ENCODE measurements around the gene GNB1. TPM values are rescaled to one million over a fixed set of nuclear protein-coding genes. Genes with fewer than 3 reads are reported as not detected.
A peak's percentile ranks its signal among the peaks of the same experiment; 100 is the strongest.

Gene GNB1
- total RNA-seq, 1 donor from 2014 or later, result 61.6 TPM

- H3K27ac ChIP-seq (ENCODE audit: low read depth, low read length), result no peak overlapping the region
Observed at GRCh38 chr1:1847890-1848289, 43.0 kb downstream of the GNB1 start.

DNA sequence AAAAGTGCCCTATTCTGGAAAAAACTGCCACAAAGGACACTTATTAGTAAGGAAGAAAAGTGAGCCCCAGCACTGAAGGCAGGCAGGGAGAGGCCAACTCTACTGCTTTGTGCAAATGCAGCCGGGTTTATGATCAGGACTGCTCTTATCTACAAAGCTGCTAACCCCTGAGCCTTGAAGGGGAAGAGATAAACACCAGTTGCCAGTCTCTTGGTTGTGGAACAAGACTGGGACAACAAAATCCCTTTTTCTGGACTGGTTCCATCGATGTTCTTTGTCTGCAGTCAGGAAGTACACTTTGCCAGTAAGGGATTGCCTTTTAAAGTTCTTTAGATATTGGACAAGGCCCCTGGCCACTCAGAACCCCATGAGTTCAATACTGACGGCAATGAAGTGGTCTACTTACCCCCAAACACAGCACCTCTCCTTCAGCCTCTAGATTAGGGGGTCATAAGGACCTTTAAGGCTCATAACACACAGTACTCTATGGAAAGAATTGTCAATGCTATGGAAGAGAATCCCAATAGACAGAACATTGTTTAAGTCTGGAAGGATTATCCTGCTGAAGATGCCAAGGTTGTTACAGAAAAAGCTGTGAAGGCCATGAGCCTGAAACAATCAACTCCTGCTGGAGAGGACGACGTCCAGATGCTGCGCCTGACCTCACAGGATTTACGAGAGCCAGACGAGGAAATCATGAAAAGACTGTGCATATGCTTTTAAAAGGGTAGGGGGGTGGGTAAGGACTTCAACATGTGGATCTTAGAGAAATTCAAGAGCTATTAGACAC lies 43.6 kb downstream of the GNB1 start:
- H3K27ac ChIP-seq (ENCODE audit: low read depth, low read length), result no peak overlapping the region
- no peaks in the 10 kb centered on the region for H3K27me3 ChIP-seq (ENCODE audit: control insufficient read depth in 3 of 3, insufficient read depth in 3 of 3, low read length in 3 of 3)
- peak overlapping the region in 1 of 3 donors; percentile 22 for H3K4me3 ChIP-seq (ENCODE audit: low read length in 3 of 3)
- H3K9ac ChIP-seq (ENCODE audit: low read depth in 1 of 3, low read length in 3 of 3), result peak overlapping the region in 2 of 3 donors; percentile 9 to 33
- no peaks in the 10 kb centered on the region for H3K36me3 ChIP-seq (ENCODE audit: control insufficient read depth in 3 of 3, insufficient read depth in 3 of 3, low read length in 3 of 3)
- H3K4me1 ChIP-seq (ENCODE audit: control insufficient read depth in 3 of 3, insufficient read depth in 3 of 3, low read length in 3 of 3), result peaks cover 21 to 28% (median 26%) of the 10 kb centered on the region in 3 donors
- H3K9me3 ChIP-seq (ENCODE audit: control insufficient read depth in 3 of 3, low read length in 3 of 3), result no peaks in the 10 kb centered on the region

More at GRCh38 chr1:1847890-1848289, 43.0 kb downstream of the GNB1 start:
- Histone ChIP-seq H3K27me3 (ENCODE audit: control insufficient read depth in 3 of 3, insufficient read depth in 3 of 3, low read length in 3 of 3) (no peaks in the 10 kb centered on the region), H3K9me3 (ENCODE audit: control insufficient read depth in 3 of 3, low read length in 3 of 3) (no peaks in the 10 kb centered on the region), H3K36me3 (ENCODE audit: control insufficient read depth in 3 of 3, insufficient read depth in 3 of 3, low read length in 3 of 3) (no peaks in the 10 kb centered on the region), H3K4me1 (ENCODE audit: control insufficient read depth in 3 of 3, insufficient read depth in 3 of 3, low read length in 3 of 3) (peaks cover 14 to 24% (median 20%) of the 10 kb centered on the region in 3 donors), H3K9ac (ENCODE audit: low read depth in 1 of 3, low read length in 3 of 3) (peak overlapping the region in 1 of 3 donors; percentile 33), H3K4me3 (ENCODE audit: low read length in 3 of 3) (peak overlapping the region in 1 of 3 donors; percentile 22)

DNA sequence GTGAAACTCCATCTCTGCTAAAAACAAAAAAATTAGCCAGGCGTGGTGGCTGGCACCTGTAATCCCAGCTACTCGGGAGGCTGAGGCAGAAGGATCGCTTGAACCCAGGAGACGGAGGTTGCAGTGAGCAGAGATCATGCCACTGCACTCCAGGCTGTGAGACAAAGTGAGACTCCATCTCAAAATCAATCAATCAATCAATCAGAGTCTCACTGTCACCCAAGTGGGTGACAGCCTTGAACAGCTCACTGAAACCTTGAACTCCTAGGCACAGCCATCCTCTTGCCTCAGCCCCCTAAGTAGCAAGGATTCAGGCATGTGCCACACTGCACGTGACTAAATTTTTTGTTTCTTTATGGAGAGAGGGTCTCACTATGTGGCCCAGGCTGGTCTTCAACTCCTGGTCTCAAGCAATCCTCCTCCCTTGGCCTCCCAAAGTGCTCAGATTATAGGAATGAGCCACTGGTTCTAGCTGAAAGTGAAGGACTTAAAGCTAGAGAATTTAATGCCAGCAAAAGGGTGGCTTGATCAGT lies 44.4 kb downstream of the GNB1 start:
- Histone ChIP-seq H3K9ac (ENCODE audit: low read depth in 1 of 3, low read length in 3 of 3) (no peak overlapping the region), H3K36me3 (ENCODE audit: control insufficient read depth in 3 of 3, insufficient read depth in 3 of 3, low read length in 3 of 3) (no peaks in the 10 kb centered on the region), H3K9me3 (ENCODE audit: control insufficient read depth in 3 of 3, low read length in 3 of 3) (no peaks in the 10 kb centered on the region), H3K4me3 (ENCODE audit: low read length in 3 of 3) (no peak overlapping the region), H3K4me1 (ENCODE audit: control insufficient read depth in 3 of 3, insufficient read depth in 3 of 3, low read length in 3 of 3) (peaks cover 22 to 31% (median 29%) of the 10 kb centered on the region in 3 donors), H3K27me3 (ENCODE audit: control insufficient read depth in 3 of 3, insufficient read depth in 3 of 3, low read length in 3 of 3) (no peaks in the 10 kb centered on the region), H3K27ac (ENCODE audit: low read depth, low read length) (no peak overlapping the region)

- H3K4me1 ChIP-seq (ENCODE audit: control insufficient read depth in 3 of 3, insufficient read depth in 3 of 3, low read length in 3 of 3), result peaks cover 25 to 38% (median 29%) of the 10 kb centered on the region in 3 donors
- no peaks in the 10 kb centered on the region for H3K27me3 ChIP-seq (ENCODE audit: control insufficient read depth in 3 of 3, insufficient read depth in 3 of 3, low read length in 3 of 3)
- no peak overlapping the region for H3K27ac ChIP-seq (ENCODE audit: low read depth, low read length)
- peaks cover 0 to 2% (median 0%) of the 10 kb centered on the region in 3 donors for H3K36me3 ChIP-seq (ENCODE audit: control insufficient read depth in 3 of 3, insufficient read depth in 3 of 3, low read length in 3 of 3)
- no peak overlapping the region for H3K9ac ChIP-seq (ENCODE audit: low read depth in 1 of 3, low read length in 3 of 3)
- H3K9me3 ChIP-seq (ENCODE audit: control insufficient read depth in 3 of 3, low read length in 3 of 3), result no peaks in the 10 kb centered on the region
- H3K4me3 ChIP-seq (ENCODE audit: low read length in 3 of 3), result no peak overlapping the region
Observed at GRCh38 chr1:1842360-1843146, 48.3 kb downstream of the GNB1 start.

- H3K4me1 ChIP-seq (ENCODE audit: control insufficient read depth in 3 of 3, insufficient read depth in 3 of 3, low read length in 3 of 3), result peaks cover 16 to 28% (median 19%) of the 10 kb centered on the region in 3 donors
- no peak overlapping the region for H3K9ac ChIP-seq (ENCODE audit: low read depth in 1 of 3, low read length in 3 of 3)
- peaks cover 0 to 4% (median 0%) of the 10 kb centered on the region in 3 donors for H3K36me3 ChIP-seq (ENCODE audit: control insufficient read depth in 3 of 3, insufficient read depth in 3 of 3, low read length in 3 of 3)
- no peaks in the 10 kb centered on the region for H3K27me3 ChIP-seq (ENCODE audit: control insufficient read depth in 3 of 3, insufficient read depth in 3 of 3, low read length in 3 of 3)
- H3K4me3 ChIP-seq (ENCODE audit: low read length in 3 of 3), result no peak overlapping the region
- no peaks in the 10 kb centered on the region for H3K9me3 ChIP-seq (ENCODE audit: control insufficient read depth in 3 of 3, low read length in 3 of 3)
- no peak overlapping the region for H3K27ac ChIP-seq (ENCODE audit: low read depth, low read length)
Observed at GRCh38 chr1:1841575-1841995, 49.3 kb downstream of the GNB1 start.

- no peaks in the 10 kb centered on the region for H3K27me3 ChIP-seq (ENCODE audit: control insufficient read depth in 3 of 3, insufficient read depth in 3 of 3, low read length in 3 of 3)
- H3K9ac ChIP-seq (ENCODE audit: low read depth in 1 of 3, low read length in 3 of 3), result no peak overlapping the region
- no peak overlapping the region for H3K27ac ChIP-seq (ENCODE audit: low read depth, low read length)
- H3K4me3 ChIP-seq (ENCODE audit: low read length in 3 of 3), result no peak overlapping the region
- H3K36me3 ChIP-seq (ENCODE audit: control insufficient read depth in 3 of 3, insufficient read depth in 3 of 3, low read length in 3 of 3), result peaks cover 0 to 6% (median 4%) of the 10 kb centered on the region in 3 donors
- H3K4me1 ChIP-seq (ENCODE audit: control insufficient read depth in 3 of 3, insufficient read depth in 3 of 3, low read length in 3 of 3), result peaks cover 15 to 22% (median 15%) of the 10 kb centered on the region in 3 donors
- no peaks in the 10 kb centered on the region for H3K9me3 ChIP-seq (ENCODE audit: control insufficient read depth in 3 of 3, low read length in 3 of 3)
Observed at GRCh38 chr1:1839311-1839965, 51.4 kb downstream of the GNB1 start.

- Histone ChIP-seq H3K36me3 (ENCODE audit: control insufficient read depth in 3 of 3, insufficient read depth in 3 of 3, low read length in 3 of 3) (peaks cover 3 to 8% (median 6%) of the 10 kb centered on the region in 3 donors), H3K27ac (ENCODE audit: low read depth, low read length) (no peak overlapping the region), H3K9me3 (ENCODE audit: control insufficient read depth in 3 of 3, low read length in 3 of 3) (no peaks in the 10 kb centered on the region), H3K9ac (ENCODE audit: low read depth in 1 of 3, low read length in 3 of 3) (no peak overlapping the region), H3K4me3 (ENCODE audit: low read length in 3 of 3) (no peak overlapping the region), H3K27me3 (ENCODE audit: control insufficient read depth in 3 of 3, insufficient read depth in 3 of 3, low read length in 3 of 3) (no peaks in the 10 kb centered on the region), H3K4me1 (ENCODE audit: control insufficient read depth in 3 of 3, insufficient read depth in 3 of 3, low read length in 3 of 3) (peaks cover 12 to 17% (median 15%) of the 10 kb centered on the region in 3 donors)
Observed at GRCh38 chr1:1836119-1836518, 54.8 kb downstream of the GNB1 start.

DNA sequence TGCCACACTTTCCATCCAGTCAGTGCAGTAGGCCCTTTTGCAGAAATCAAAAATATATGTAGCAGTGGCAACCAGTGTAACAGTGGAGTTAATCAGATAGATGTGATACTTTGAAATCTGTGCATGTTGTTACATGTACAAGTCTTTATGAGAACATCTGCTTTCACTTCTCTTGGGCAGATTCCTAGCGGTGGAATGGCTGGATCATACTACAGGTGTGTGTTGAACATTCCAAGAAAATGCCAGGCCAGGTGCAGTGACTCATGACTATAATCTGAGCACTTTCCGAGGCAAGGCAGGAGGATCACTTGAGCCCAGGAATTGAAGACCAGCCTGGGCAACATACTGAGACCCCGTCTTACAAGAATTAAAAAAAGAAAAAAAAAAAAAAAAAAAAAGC lies 55.3 kb downstream of the GNB1 start:
- no peaks in the 10 kb centered on the region for H3K9me3 ChIP-seq (ENCODE audit: control insufficient read depth in 3 of 3, low read length in 3 of 3)
- H3K4me1 ChIP-seq (ENCODE audit: control insufficient read depth in 3 of 3, insufficient read depth in 3 of 3, low read length in 3 of 3), result peaks cover 9 to 14% (median 11%) of the 10 kb centered on the region in 3 donors

DNA sequence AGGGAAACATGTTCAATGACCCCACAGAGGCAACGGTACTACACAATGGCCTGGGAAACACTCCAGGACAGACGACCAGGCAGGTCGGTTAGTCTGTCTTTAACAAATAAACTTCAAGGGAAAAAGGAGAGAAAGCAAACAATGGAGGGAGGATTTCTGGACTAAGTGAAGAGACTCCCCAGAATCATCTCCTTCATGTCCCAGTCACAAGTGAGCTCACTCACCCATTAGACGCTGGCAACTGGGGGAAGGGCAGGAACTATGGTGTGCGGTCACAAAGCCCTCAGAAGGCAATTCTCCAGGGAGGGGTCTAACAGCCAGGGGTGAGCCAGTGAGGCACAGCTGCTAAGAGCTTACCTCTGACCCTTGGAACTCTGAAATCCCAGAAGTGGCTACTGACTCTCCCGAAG lies 57.0 kb downstream of the GNB1 start:
- H3K27ac ChIP-seq (ENCODE audit: low read depth, low read length), result no peak overlapping the region
- peaks cover 5 to 10% (median 8%) of the 10 kb centered on the region in 3 donors for H3K36me3 ChIP-seq (ENCODE audit: control insufficient read depth in 3 of 3, insufficient read depth in 3 of 3, low read length in 3 of 3)
- no peak overlapping the region for H3K9ac ChIP-seq (ENCODE audit: low read depth in 1 of 3, low read length in 3 of 3)
- H3K27me3 ChIP-seq (ENCODE audit: control insufficient read depth in 3 of 3, insufficient read depth in 3 of 3, low read length in 3 of 3), result no peaks in the 10 kb centered on the region
- peaks cover 6 to 11% (median 10%) of the 10 kb centered on the region in 3 donors for H3K4me1 ChIP-seq (ENCODE audit: control insufficient read depth in 3 of 3, insufficient read depth in 3 of 3, low read length in 3 of 3)
- H3K9me3 ChIP-seq (ENCODE audit: control insufficient read depth in 3 of 3, low read length in 3 of 3), result no peaks in the 10 kb centered on the region
- no peak overlapping the region for H3K4me3 ChIP-seq (ENCODE audit: low read length in 3 of 3)

More for the DNA sequence above, 55.3 kb downstream of the GNB1 start:
- H3K36me3 ChIP-seq (ENCODE audit: control insufficient read depth in 3 of 3, insufficient read depth in 3 of 3, low read length in 3 of 3), result peaks cover 3 to 8% (median 6%) of the 10 kb centered on the region in 3 donors
- H3K27me3 ChIP-seq (ENCODE audit: control insufficient read depth in 3 of 3, insufficient read depth in 3 of 3, low read length in 3 of 3), result no peaks in the 10 kb centered on the region
- H3K9ac ChIP-seq (ENCODE audit: low read depth in 1 of 3, low read length in 3 of 3), result no peak overlapping the region
- no peak overlapping the region for H3K27ac ChIP-seq (ENCODE audit: low read depth, low read length)
- no peak overlapping the region for H3K4me3 ChIP-seq (ENCODE audit: low read length in 3 of 3)
